AG04449 (cell line): ENCODE results near the gene ZNF202.

ENCODE experiments used
- CTCF ChIA-PET: fragments of 350-600 bp; formaldehyde crosslinking; extraction: SDS; loops from one replicate; lab custom pipeline; 2021; ENCODE audit warnings: antibody characterized with exemption; lab: Yijun Ruan, JAX
- POLR2A ChIA-PET: fragments of 400-600, 350-600 bp; formaldehyde crosslinking; extraction: SDS; loops from one replicate; lab custom pipeline; 2020; ENCODE audit warnings: antibody characterized with exemption, inconsistent platforms; lab: Yijun Ruan, JAX
- DNase-seq: peaks from one replicate; pipeline ENCODE4 v3.0.0-alpha.2; 2010; ENCODE audit warnings: low read depth, low spot score
- H3K4me3 ChIP-seq: 2 replicates; pipeline ENCODE4 v1.5.1; 2011; ENCODE audit warnings: low read depth, mild to moderate bottlenecking, control low read depth, low read length
- CTCF ChIP-seq: IDR thresholded peaks from one replicate; pipeline ENCODE4 v1.5.1; 2011; ENCODE audit warnings: mild to moderate bottlenecking, moderate library complexity, low read length, control low read depth, inconsistent platforms; ENCODE audit not compliant: insufficient read depth; ENCODE audit errors: missing control alignments

ZNF202 gene

GRCh38 chr11:123674297-123674696 lies 67.2 kb downstream of the ZNF202 start:
- POLR2A ChIA-PET = no interaction called here
- TF ChIP-seq CTCF = no peak
- CTCF ChIA-PET = interaction anchor here (1.1 kb wide), 1 partner anchor 33 kb away, joined by 5 read pairs; no protein-coding TSS in a partner anchor
- DNase-seq = no peak
- no peak overlapping the region for H3K4me3 ChIP-seq
